ENCODE data around the gene TDRKH.

Gene TDRKH

GRCh38 chr1:151777317-151777716 lies 13.0 kb downstream of the TDRKH start:
- H2BK15ac ChIP-seq (ENCODE audit: low read length): no peak overlapping the region
- no CpG with 5 or more reads among the region's 4 CpGs for WGBS, 2 donors (ENCODE audit: extremely low coverage in 2 of 2, insufficient read length in 2 of 2, insufficient replicate concordance in 1 of 2)
- H3K4ac ChIP-seq (ENCODE audit: low read length): no peak overlapping the region
- H4K8ac ChIP-seq (ENCODE audit: low read depth, low read length): no peak overlapping the region
- no peak overlapping the region for H3K27ac ChIP-seq (replicated peaks; ENCODE audit: low read length)
- no peak overlapping the region for H4K91ac ChIP-seq (ENCODE audit: low read depth, low read length, poor library complexity)
- H3K9me3 ChIP-seq (replicated peaks in 1 of 2; ENCODE audit: control insufficient read depth in 2 of 2, insufficient read depth in 1 of 2, low read depth in 1 of 2, low read length in 2 of 2): no peaks in the 10 kb centered on the region
- no peaks in the 10 kb centered on the region for H3K79me1 ChIP-seq (ENCODE audit: low read depth, low read length)
- DNase-seq (ENCODE audit: low spot score): no peak
- H2BK12ac ChIP-seq (ENCODE audit: low read length): no peak overlapping the region
- H3K14ac ChIP-seq (ENCODE audit: low read length): no peak overlapping the region
- H3K9ac ChIP-seq (ENCODE audit: low read depth, low read length, poor library complexity): no peak overlapping the region
- H3K27me3 ChIP-seq (ENCODE audit: control insufficient read depth in 3 of 3, insufficient read depth in 3 of 3, low read depth in 1 of 3, low read length in 3 of 3): no peaks in the 10 kb centered on the region
- H2BK5ac ChIP-seq (ENCODE audit: low read length): no peak overlapping the region
- H2AFZ ChIP-seq (ENCODE audit: low read length): no peak overlapping the region
- H2BK120ac ChIP-seq (ENCODE audit: low read depth, low read length): no peak overlapping the region
- H3K23ac ChIP-seq (ENCODE audit: low read depth, low read length, poor library complexity): no peak overlapping the region
- no peak overlapping the region for H2AK5ac ChIP-seq (ENCODE audit: low read depth, low read length)
- no peak overlapping the region for H3K4me2 ChIP-seq (ENCODE audit: insufficient read depth, low read length, poor library complexity, severe bottlenecking)
- H3K18ac ChIP-seq (ENCODE audit: low read length): no peak overlapping the region
- peaks cover 17 to 76% of the 10 kb centered on the region in 2 donors for H3K36me3 ChIP-seq (replicated peaks in 1 of 2; ENCODE audit: control insufficient read depth in 2 of 2, insufficient read depth in 2 of 2, low read length in 2 of 2)
- no peaks in the 10 kb centered on the region for H3K4me1 ChIP-seq (ENCODE audit: control insufficient read depth in 2 of 2, insufficient read depth in 1 of 2, low read depth in 1 of 2, low read length in 2 of 2)
- H3K4me3 ChIP-seq (ENCODE audit: low read length in 2 of 2): no peak overlapping the region

- DNase-seq (ENCODE audit: low spot score): no peak
- no peak overlapping the region for H3K18ac ChIP-seq (ENCODE audit: low read length)
- no peak overlapping the region for H3K14ac ChIP-seq (ENCODE audit: low read length)
- no peak overlapping the region for H3K4me3 ChIP-seq (ENCODE audit: low read length in 2 of 2)
- no peak overlapping the region for H3K4me2 ChIP-seq (ENCODE audit: insufficient read depth, low read length, poor library complexity, severe bottlenecking)
- H3K36me3 ChIP-seq (replicated peaks in 1 of 2; ENCODE audit: control insufficient read depth in 2 of 2, insufficient read depth in 2 of 2, low read length in 2 of 2): peaks cover 17 to 73% of the 10 kb centered on the region in 2 donors
- no peak overlapping the region for H4K8ac ChIP-seq (ENCODE audit: low read depth, low read length)
- H2AFZ ChIP-seq (ENCODE audit: low read length): no peak overlapping the region
- no CpG with 5 or more reads among the region's 3 CpGs for WGBS, 2 donors (ENCODE audit: extremely low coverage in 2 of 2, insufficient read length in 2 of 2, insufficient replicate concordance in 1 of 2)
- H3K27ac ChIP-seq (replicated peaks; ENCODE audit: low read length): no peak overlapping the region
- H3K9me3 ChIP-seq (replicated peaks in 1 of 2; ENCODE audit: control insufficient read depth in 2 of 2, insufficient read depth in 1 of 2, low read depth in 1 of 2, low read length in 2 of 2): no peaks in the 10 kb centered on the region
- no peak overlapping the region for H2AK5ac ChIP-seq (ENCODE audit: low read depth, low read length)
- H3K79me1 ChIP-seq (ENCODE audit: low read depth, low read length): no peaks in the 10 kb centered on the region
- no peaks in the 10 kb centered on the region for H3K27me3 ChIP-seq (ENCODE audit: control insufficient read depth in 3 of 3, insufficient read depth in 3 of 3, low read depth in 1 of 3, low read length in 3 of 3)
- no peak overlapping the region for H3K23ac ChIP-seq (ENCODE audit: low read depth, low read length, poor library complexity)
- H3K4me1 ChIP-seq (ENCODE audit: control insufficient read depth in 2 of 2, insufficient read depth in 1 of 2, low read depth in 1 of 2, low read length in 2 of 2): no peaks in the 10 kb centered on the region
- H3K4ac ChIP-seq (ENCODE audit: low read length): no peak overlapping the region
- H4K91ac ChIP-seq (ENCODE audit: low read depth, low read length, poor library complexity): no peak overlapping the region
- no peak overlapping the region for H2BK120ac ChIP-seq (ENCODE audit: low read depth, low read length)
- H2BK5ac ChIP-seq (ENCODE audit: low read length): no peak overlapping the region
- no peak overlapping the region for H3K9ac ChIP-seq (ENCODE audit: low read depth, low read length, poor library complexity)
- no peak overlapping the region for H2BK12ac ChIP-seq (ENCODE audit: low read length)
- H2BK15ac ChIP-seq (ENCODE audit: low read length): no peak overlapping the region
These were observed 13.6 kb downstream of the TDRKH start for GRCh38 chr1:151776665-151777062.

GRCh38 chr1:151775894-151776664 lies 14.2 kb downstream of the TDRKH start:
- no peak overlapping the region for H4K8ac ChIP-seq (ENCODE audit: low read depth, low read length)
- H3K79me1 ChIP-seq (ENCODE audit: low read depth, low read length): no peaks in the 10 kb centered on the region
- H2BK15ac ChIP-seq (ENCODE audit: low read length): no peak overlapping the region
- no peak overlapping the region for H2AK5ac ChIP-seq (ENCODE audit: low read depth, low read length)
- no peak overlapping the region for H2AFZ ChIP-seq (ENCODE audit: low read length)
- no peak for DNase-seq (ENCODE audit: low spot score)
- no peaks in the 10 kb centered on the region for H3K27me3 ChIP-seq (ENCODE audit: control insufficient read depth in 3 of 3, insufficient read depth in 3 of 3, low read depth in 1 of 3, low read length in 3 of 3)
- no peak overlapping the region for H3K27ac ChIP-seq (replicated peaks; ENCODE audit: low read length)
- no peak overlapping the region for H2BK120ac ChIP-seq (ENCODE audit: low read depth, low read length)
- no peak overlapping the region for H3K18ac ChIP-seq (ENCODE audit: low read length)
- no peak overlapping the region for H3K4ac ChIP-seq (ENCODE audit: low read length)
- no peaks in the 10 kb centered on the region for H3K9me3 ChIP-seq (replicated peaks in 1 of 2; ENCODE audit: control insufficient read depth in 2 of 2, insufficient read depth in 1 of 2, low read depth in 1 of 2, low read length in 2 of 2)
- no peak overlapping the region for H3K9ac ChIP-seq (ENCODE audit: low read depth, low read length, poor library complexity)
- no peak overlapping the region for H2BK5ac ChIP-seq (ENCODE audit: low read length)
- H3K36me3 ChIP-seq (replicated peaks in 1 of 2; ENCODE audit: control insufficient read depth in 2 of 2, insufficient read depth in 2 of 2, low read length in 2 of 2): peaks cover 17 to 68% of the 10 kb centered on the region in 2 donors
- H3K14ac ChIP-seq (ENCODE audit: low read length): no peak overlapping the region
- no peak overlapping the region for H3K4me3 ChIP-seq (ENCODE audit: low read length in 2 of 2)
- no peak overlapping the region for H4K91ac ChIP-seq (ENCODE audit: low read depth, low read length, poor library complexity)
- H3K4me2 ChIP-seq (ENCODE audit: insufficient read depth, low read length, poor library complexity, severe bottlenecking): no peak overlapping the region
- WGBS, 2 donors (ENCODE audit: extremely low coverage in 2 of 2, insufficient read length in 2 of 2, insufficient replicate concordance in 1 of 2): no CpG with 5 or more reads among the region's 7 CpGs
- no peaks in the 10 kb centered on the region for H3K4me1 ChIP-seq (ENCODE audit: control insufficient read depth in 2 of 2, insufficient read depth in 1 of 2, low read depth in 1 of 2, low read length in 2 of 2)
- H2BK12ac ChIP-seq (ENCODE audit: low read length): no peak overlapping the region
- H3K23ac ChIP-seq (ENCODE audit: low read depth, low read length, poor library complexity): no peak overlapping the region

GRCh38 chr1:151774256-151774922 lies 15.9 kb downstream of the TDRKH start:
- H3K18ac ChIP-seq (ENCODE audit: low read length): no peak overlapping the region
- no peak for DNase-seq (ENCODE audit: low spot score)
- no peak overlapping the region for H3K4me2 ChIP-seq (ENCODE audit: insufficient read depth, low read length, poor library complexity, severe bottlenecking)
- no peaks in the 10 kb centered on the region for H3K27me3 ChIP-seq (ENCODE audit: control insufficient read depth in 3 of 3, insufficient read depth in 3 of 3, low read depth in 1 of 3, low read length in 3 of 3)
- WGBS, 2 donors (ENCODE audit: extremely low coverage in 2 of 2, insufficient read length in 2 of 2, insufficient replicate concordance in 1 of 2): no CpG with 5 or more reads among the region's 3 CpGs
- H4K91ac ChIP-seq (ENCODE audit: low read depth, low read length, poor library complexity): no peak overlapping the region
- H4K8ac ChIP-seq (ENCODE audit: low read depth, low read length): no peak overlapping the region
- H3K23ac ChIP-seq (ENCODE audit: low read depth, low read length, poor library complexity): no peak overlapping the region
- H2BK5ac ChIP-seq (ENCODE audit: low read length): no peak overlapping the region
- H3K14ac ChIP-seq (ENCODE audit: low read length): no peak overlapping the region
- no peak overlapping the region for H2BK15ac ChIP-seq (ENCODE audit: low read length)
- H2AFZ ChIP-seq (ENCODE audit: low read length): no peak overlapping the region
- no peak overlapping the region for H3K9ac ChIP-seq (ENCODE audit: low read depth, low read length, poor library complexity)
- no peak overlapping the region for H3K4me3 ChIP-seq (ENCODE audit: low read length in 2 of 2)
- H3K36me3 ChIP-seq (replicated peaks in 1 of 2; ENCODE audit: control insufficient read depth in 2 of 2, insufficient read depth in 2 of 2, low read length in 2 of 2): peaks cover 17 to 61% of the 10 kb centered on the region in 2 donors
- H2BK120ac ChIP-seq (ENCODE audit: low read depth, low read length): no peak overlapping the region
- no peaks in the 10 kb centered on the region for H3K9me3 ChIP-seq (replicated peaks in 1 of 2; ENCODE audit: control insufficient read depth in 2 of 2, insufficient read depth in 1 of 2, low read depth in 1 of 2, low read length in 2 of 2)
- no peaks in the 10 kb centered on the region for H3K4me1 ChIP-seq (ENCODE audit: control insufficient read depth in 2 of 2, insufficient read depth in 1 of 2, low read depth in 1 of 2, low read length in 2 of 2)
- no peak overlapping the region for H2BK12ac ChIP-seq (ENCODE audit: low read length)
- no peak overlapping the region for H2AK5ac ChIP-seq (ENCODE audit: low read depth, low read length)
- H3K27ac ChIP-seq (replicated peaks; ENCODE audit: low read length): no peak overlapping the region
- H3K79me1 ChIP-seq (ENCODE audit: low read depth, low read length): no peaks in the 10 kb centered on the region
- H3K4ac ChIP-seq (ENCODE audit: low read length): no peak overlapping the region
